Chondrocyte (in vitro differentiated cells): ENCODE results near the gene AEN. TPM values are rescaled to one million over a fixed set of nuclear protein-coding genes. Genes with fewer than 3 reads are reported as not detected.

Experiments
- DNase-seq: peaks from one replicate; pipeline ENCODE4 v3.0.0; 2021; ENCODE audit warnings: mixed read lengths, low spot score
- H3K27ac Mint-ChIP-seq: one replicate; pipeline ENCODE4 v1.8.0; 2021; ENCODE audit warnings: mild to moderate bottlenecking, moderate library complexity, mixed read lengths; ENCODE audit not compliant: unreplicated experiment
- H3K27me3 Mint-ChIP-seq: 2 replicates; pipeline ENCODE4 v1.8.0; 2021; ENCODE audit warnings: low read depth, mixed read lengths
- H3K36me3 Mint-ChIP-seq: 2 replicates; pipeline ENCODE4 v1.8.0; 2021; ENCODE audit warnings: low read depth, mixed read lengths
- H3K4me1 Mint-ChIP-seq: 2 replicates; pipeline ENCODE4 v1.8.0; 2021; ENCODE audit warnings: low read depth, mild to moderate bottlenecking, mixed read lengths
- H3K4me3 Mint-ChIP-seq: one replicate; pipeline ENCODE4 v1.8.0; 2021; ENCODE audit warnings: mild to moderate bottlenecking, moderate library complexity, mixed read lengths; ENCODE audit not compliant: unreplicated experiment
- H3K9me3 Mint-ChIP-seq: 2 replicates; pipeline ENCODE4 v1.8.0; 2021; ENCODE audit warnings: low read depth, mixed read lengths
- CTCF ChIP-seq: fragments of 200-600 bp; sonication (generic); IDR thresholded peaks from 2 replicates; pipeline ENCODE4 v1.5.0; 2021; ENCODE audit warnings: antibody characterized with exemption, mild to moderate bottlenecking, moderate library complexity
- total RNA-seq: library from RNA; stranded (reverse); gene quantifications from 3 replicates; pipeline ENCODE4 v1.2.1, GENCODE V29; 2021

AEN gene
- total RNA-seq, 1 donor from 2014 or later = 30.2 TPM

GRCh38 chr15:88645171-88646087 is 24.3 kb downstream of the AEN start:
- Mint-ChIP-seq H3K4me3 (no peak overlapping the region), H3K9me3 (no peaks in the 10 kb centered on the region), H3K36me3 (no peaks in the 10 kb centered on the region), H3K4me1 (peaks cover 18% of the 10 kb centered on the region), H3K27ac (no peak overlapping the region), H3K27me3 (no peaks in the 10 kb centered on the region)
- DNase-seq = no peak
- no peak for TF ChIP-seq CTCF

DNA sequence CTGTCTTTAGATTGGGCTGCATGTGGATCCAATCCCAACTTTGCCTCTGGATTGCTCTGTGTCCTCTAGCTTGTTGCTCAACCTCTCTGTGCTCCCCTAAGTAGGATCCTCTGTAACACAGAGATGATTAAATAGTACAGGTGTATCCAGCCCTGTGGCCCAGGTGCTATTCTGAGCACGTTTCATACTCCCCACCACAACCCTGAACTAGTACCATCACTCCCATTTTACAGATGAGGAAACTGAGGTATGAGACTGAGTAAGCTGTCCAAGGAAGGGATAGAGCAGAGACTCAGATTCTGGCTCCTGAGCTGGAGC is 24.9 kb downstream of the AEN start:
- H3K27me3 Mint-ChIP-seq = no peaks in the 10 kb centered on the region
- no peak overlapping the region for H3K4me3 Mint-ChIP-seq
- peaks cover 18% of the 10 kb centered on the region for H3K4me1 Mint-ChIP-seq
- no peaks in the 10 kb centered on the region for H3K36me3 Mint-ChIP-seq
- no peak for TF ChIP-seq CTCF
- H3K27ac Mint-ChIP-seq = no peak overlapping the region
- no peak for DNase-seq
- no peaks in the 10 kb centered on the region for H3K9me3 Mint-ChIP-seq

GRCh38 chr15:88646951-88647350 is 25.8 kb downstream of the AEN start:
- no peaks in the 10 kb centered on the region for H3K36me3 Mint-ChIP-seq
- H3K9me3 Mint-ChIP-seq = no peaks in the 10 kb centered on the region
- no peak for DNase-seq
- no peak overlapping the region for H3K27ac Mint-ChIP-seq
- H3K4me1 Mint-ChIP-seq = peaks cover 18% of the 10 kb centered on the region
- no peak for TF ChIP-seq CTCF
- H3K4me3 Mint-ChIP-seq = no peak overlapping the region
- H3K27me3 Mint-ChIP-seq = no peaks in the 10 kb centered on the region

GRCh38 chr15:88647351-88648105 is 26.4 kb downstream of the AEN start:
- no peaks in the 10 kb centered on the region for H3K36me3 Mint-ChIP-seq
- H3K4me3 Mint-ChIP-seq = no peak overlapping the region
- DNase-seq = no peak
- peak overlapping the region; percentile 41 for H3K27ac Mint-ChIP-seq
- no peaks in the 10 kb centered on the region for H3K27me3 Mint-ChIP-seq
- peaks cover 18% of the 10 kb centered on the region for H3K4me1 Mint-ChIP-seq
- TF ChIP-seq CTCF = no peak
- no peaks in the 10 kb centered on the region for H3K9me3 Mint-ChIP-seq

GRCh38 chr15:88648357-88649214 is 27.4 kb downstream of the AEN start:
- H3K9me3 Mint-ChIP-seq = no peaks in the 10 kb centered on the region
- TF ChIP-seq CTCF = no peak
- peak overlapping the region; percentile 79 for H3K27ac Mint-ChIP-seq
- H3K36me3 Mint-ChIP-seq = no peaks in the 10 kb centered on the region
- no peaks in the 10 kb centered on the region for H3K27me3 Mint-ChIP-seq
- peaks cover 18% of the 10 kb centered on the region for H3K4me1 Mint-ChIP-seq
- peak; percentile 73 for DNase-seq
- H3K4me3 Mint-ChIP-seq = no peak overlapping the region
